Smooth muscle cell (in vitro differentiated cells): ENCODE data around the gene DUSP14. TPM values are rescaled to one million over a fixed set of nuclear protein-coding genes. Genes with fewer than 3 reads are reported as not detected.
A peak's percentile ranks its signal among the peaks of the same experiment; 100 is the strongest.

Experiments
- DNase-seq: peaks from one replicate; lab custom pipeline; 2025; ENCODE audit not compliant: unreplicated experiment; lab: John Stamatoyannopoulos, UW
- H2AFZ ChIP-seq: fragments of 200-600 bp; sonication (generic); 2 replicates; pipeline ENCODE4 v1.6.0; 2016; ENCODE audit warnings: antibody characterized with exemption, low read depth, mild to moderate bottlenecking
- H3F3A ChIP-seq: fragments of 200-600 bp; sonication (generic); 2 replicates; pipeline ENCODE4 v1.6.0; 2017; ENCODE audit warnings: antibody characterized with exemption, low read depth
- H3K27ac ChIP-seq: fragments of 200-600 bp; sonication (generic); 2 replicates; pipeline ENCODE4 v1.5.1; 2016; ENCODE audit warnings: low read depth, mild to moderate bottlenecking
- H3K27me3 ChIP-seq: fragments of 200-600 bp; sonication (generic); 2 replicates; pipeline ENCODE4 v1.6.1; 2016; ENCODE audit warnings: low read depth, mild to moderate bottlenecking
- H3K36me3 ChIP-seq: fragments of 200-600 bp; sonication (generic); 2 replicates; pipeline ENCODE4 v1.5.1; 2016; ENCODE audit warnings: low read depth
- H3K4me1 ChIP-seq: fragments of 200-600 bp; sonication (generic); 2 replicates; pipeline ENCODE4 v1.5.1; 2016; ENCODE audit warnings: low read depth
- H3K4me2 ChIP-seq: fragments of 200-600 bp; sonication (generic); 2 replicates; pipeline ENCODE4 v1.6.0; 2016; ENCODE audit warnings: mild to moderate bottlenecking
- H3K4me3 ChIP-seq: fragments of 200-600 bp; sonication (generic); 2 replicates; pipeline ENCODE4 v1.5.1; 2016; ENCODE audit warnings: mild to moderate bottlenecking
- H3K79me2 ChIP-seq: fragments of 200-600 bp; sonication (generic); 2 replicates; pipeline ENCODE4 v1.6.0; 2016; ENCODE audit warnings: low read depth, mild to moderate bottlenecking
- H3K9ac ChIP-seq: fragments of 200-600 bp; sonication (generic); 2 replicates; pipeline ENCODE4 v1.6.0; 2016; ENCODE audit warnings: low read depth
- H3K9me3 ChIP-seq: fragments of 200-600 bp; sonication (generic); replicated peaks from 2 replicates; pipeline ENCODE4 v1.5.1; 2016; ENCODE audit warnings: low read depth
- H4K20me1 ChIP-seq: fragments of 200-600 bp; sonication (generic); 2 replicates; pipeline ENCODE4 v1.6.0; 2016; ENCODE audit warnings: low read depth
- CTCF ChIP-seq: fragments of 200-600 bp; sonication (generic); IDR thresholded peaks from 2 replicates; pipeline ENCODE4 v1.5.1; 2017; ENCODE audit warnings: borderline replicate concordance, mild to moderate bottlenecking, antibody characterized with exemption; ENCODE audit not compliant: insufficient read depth, poor library complexity, severe bottlenecking
- WGBS: methylation state at CpG from one replicate; pipeline ENCODE4 v1.1.7; 2016; ENCODE audit warnings: low lambda C conversion rate; 5-methylcytosine and 5-hydroxymethylcytosine counted together
- polyA plus RNA-seq: library from polyadenylated mRNA; unstranded; fragments of >200 nt; fragmentation: Nextera tagmentation; extraction: Ambion mirVana; gene quantifications from 2 replicates; pipeline ENCODE4 v1.2.1, GENCODE V29; 2016
- total RNA-seq: library from RNA; depleted of rRNA; stranded (reverse); fragments of >200 nt; gene quantifications from 2 replicates; pipeline ENCODE4 v1.2.3, GENCODE V29; 2014

Gene DUSP14
- total and polyA plus RNA-seq, 2 experiments from 2014 or later: 40.4 to 47.1 TPM

DNA sequence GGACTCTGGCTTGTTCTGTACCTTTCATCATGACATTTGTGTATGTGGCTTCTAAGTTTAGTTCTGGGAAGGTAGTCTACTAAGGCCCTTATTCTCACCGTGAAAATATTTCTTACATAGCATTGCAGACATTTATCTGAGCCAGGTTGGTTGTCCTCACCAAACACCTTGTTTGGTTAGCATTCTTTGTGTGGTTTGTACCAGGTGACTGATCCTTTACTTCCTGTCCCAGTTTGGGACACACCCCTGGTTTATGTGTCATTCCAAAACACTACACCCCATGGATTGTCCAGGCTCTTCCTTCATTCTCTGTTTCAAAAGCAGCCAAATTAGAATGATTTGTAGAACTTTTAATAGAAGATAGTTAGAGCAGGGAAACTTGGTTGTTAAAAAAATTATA lies 23.2 kb upstream of the DUSP14 start:
- H3F3A ChIP-seq: no peaks in the 10 kb centered on the region
- no peak overlapping the region for H3K4me3 ChIP-seq
- H4K20me1 ChIP-seq: no peaks in the 10 kb centered on the region
- H3K9me3 ChIP-seq: no peaks in the 10 kb centered on the region
- DNase-seq: no peak
- no peak overlapping the region for H3K4me2 ChIP-seq
- WGBS: 84% methylated on average over 1 of the region's 1 CpG
- no peaks in the 10 kb centered on the region for H3K79me2 ChIP-seq
- peaks cover 4% of the 10 kb centered on the region for H3K36me3 ChIP-seq
- H3K27ac ChIP-seq: peak overlapping the region; percentile 73
- H3K27me3 ChIP-seq: no peaks in the 10 kb centered on the region
- no peak for TF ChIP-seq CTCF
- H3K4me1 ChIP-seq: no peaks in the 10 kb centered on the region
- no peak overlapping the region for H2AFZ ChIP-seq
- no peak overlapping the region for H3K9ac ChIP-seq

GRCh38 chr17:37470181-37470580 lies 19.5 kb upstream of the DUSP14 start:
- no peaks in the 10 kb centered on the region for H3K79me2 ChIP-seq
- H3K9me3 ChIP-seq: no peaks in the 10 kb centered on the region
- H2AFZ ChIP-seq: no peak overlapping the region
- no peaks in the 10 kb centered on the region for H3K4me1 ChIP-seq
- no peaks in the 10 kb centered on the region for H3K27me3 ChIP-seq
- H3K36me3 ChIP-seq: peaks cover 7% of the 10 kb centered on the region
- DNase-seq: no peak
- no peaks in the 10 kb centered on the region for H3F3A ChIP-seq
- WGBS: 92% methylated on average over 7 of the region's 7 CpGs
- H4K20me1 ChIP-seq: no peaks in the 10 kb centered on the region
- H3K4me3 ChIP-seq: no peak overlapping the region
- no peak overlapping the region for H3K27ac ChIP-seq
- H3K4me2 ChIP-seq: no peak overlapping the region
- H3K9ac ChIP-seq: no peak overlapping the region
- no peak for TF ChIP-seq CTCF

DNA sequence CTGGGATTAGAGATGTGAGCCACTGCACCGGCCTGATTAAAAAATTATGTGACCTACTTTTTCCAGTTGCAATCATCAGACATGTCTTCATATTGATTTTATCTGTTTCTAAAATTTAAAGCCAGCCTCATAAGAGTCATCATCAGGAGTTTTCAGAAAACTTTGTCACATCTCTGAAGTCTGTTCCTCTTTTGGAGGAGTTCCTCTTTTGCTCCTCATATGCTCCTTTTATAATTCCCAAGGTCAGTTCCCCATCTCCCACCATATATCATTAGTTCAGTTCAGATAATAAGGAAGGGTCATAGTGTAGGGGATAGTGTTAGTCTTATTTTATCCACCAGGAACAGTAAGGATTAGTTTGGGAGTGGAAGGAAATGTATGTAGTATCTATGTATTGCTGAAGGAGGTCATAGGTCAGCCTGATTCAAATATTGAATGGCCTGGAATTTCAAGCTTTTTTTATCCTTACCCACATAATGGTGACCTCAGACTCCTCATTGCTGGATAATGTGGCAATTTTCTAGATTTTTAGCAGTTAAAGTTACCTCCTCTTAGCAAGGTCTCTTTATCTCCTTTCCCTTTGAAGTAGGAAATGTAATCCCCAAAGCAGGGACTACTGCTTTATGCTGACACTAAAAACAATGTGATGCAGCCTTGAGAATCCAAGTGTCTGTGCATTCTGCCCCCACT lies 13.8 kb upstream of the DUSP14 start:
- H3K9ac ChIP-seq: peak overlapping the region; percentile 72
- no peak overlapping the region for H3K4me3 ChIP-seq
- H3K27me3 ChIP-seq: no peaks in the 10 kb centered on the region
- WGBS: 100% methylated on average over 1 of the region's 1 CpG
- H4K20me1 ChIP-seq: no peaks in the 10 kb centered on the region
- H2AFZ ChIP-seq: no peak overlapping the region
- no peak overlapping the region for H3K4me2 ChIP-seq
- H3F3A ChIP-seq: peaks cover 9% of the 10 kb centered on the region
- no peak for DNase-seq
- no peaks in the 10 kb centered on the region for H3K9me3 ChIP-seq
- no peak for TF ChIP-seq CTCF
- peaks cover 11% of the 10 kb centered on the region for H3K36me3 ChIP-seq
- H3K27ac ChIP-seq: peak overlapping the region; percentile 86
- H3K79me2 ChIP-seq: no peaks in the 10 kb centered on the region
- no peaks in the 10 kb centered on the region for H3K4me1 ChIP-seq
